Erythroblast (primary cell): ENCODE measurements around the gene CDC23.
"Not testable (repeated sequence)": the region's sequence is repeated elsewhere in the genome, so short reads cannot be mapped to it uniquely, and the experiment has no call there.

Source experiments
- DNase-seq, 2 experiments: peaks; one replicate each; lab custom pipeline; 2025; lab: John Stamatoyannopoulos, UW
- GATA1 ChIP-seq: IDR thresholded peaks from 2 replicates; pipeline ENCODE4 v1.6.1; 2011; ENCODE audit warnings: low read depth, mild to moderate bottlenecking, control low read depth, low read length, moderate library complexity
- POLR2A ChIP-seq: IDR thresholded peaks from 2 replicates; pipeline ENCODE4 v1.6.1; 2011; ENCODE audit warnings: mild to moderate bottlenecking, low read length

CDC23 gene

DNA sequence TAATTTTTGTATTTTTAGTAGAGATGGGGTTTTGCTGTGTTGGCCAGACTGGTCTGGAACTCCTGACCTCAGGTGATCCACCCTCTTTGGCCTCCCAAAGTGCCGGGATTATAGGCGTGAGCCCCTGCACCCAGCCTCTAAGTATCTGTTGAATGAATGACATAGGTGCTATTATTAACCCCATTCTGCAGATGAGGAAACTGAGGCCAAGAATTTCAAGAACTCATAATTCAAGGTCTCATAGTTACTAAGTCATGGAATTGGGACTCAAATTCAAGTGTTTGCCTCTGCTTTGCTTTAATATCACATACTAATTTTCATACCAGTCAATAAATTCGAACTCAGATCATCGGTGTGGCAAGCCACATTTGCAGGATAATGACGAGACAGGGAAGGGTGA is 32.3 kb downstream of the CDC23 start:
- DNase-seq: no peak
- no peak for TF ChIP-seq GATA1
- TF ChIP-seq POLR2A: no peak

DNA sequence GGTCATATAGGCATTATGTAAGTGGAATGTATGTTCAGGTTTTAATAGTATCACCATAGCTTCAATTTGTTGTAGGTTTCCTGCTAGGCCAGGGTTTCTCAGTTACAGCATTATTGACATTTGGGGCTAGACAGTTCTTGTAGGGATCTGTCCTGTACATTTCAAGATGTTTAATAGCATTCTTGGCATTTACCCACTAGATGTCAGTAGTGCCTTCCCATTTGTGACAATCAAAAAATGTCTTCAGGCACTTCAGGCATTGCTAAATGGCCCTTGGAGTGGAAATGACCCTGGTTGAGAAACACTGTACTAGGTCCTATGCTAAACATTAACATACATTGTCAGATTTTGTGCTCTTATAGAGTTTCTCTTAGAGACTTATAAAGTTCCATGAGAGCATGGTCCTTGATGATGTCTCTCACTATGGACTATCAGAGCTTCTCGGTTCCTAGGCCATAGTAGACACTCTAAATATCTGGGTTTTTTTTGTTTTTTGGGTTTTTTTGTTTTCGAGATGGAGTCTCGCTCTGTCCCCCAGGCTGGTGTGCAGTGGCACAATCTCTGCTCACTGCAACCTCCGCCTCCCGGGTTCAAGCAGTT is 32.8 kb downstream of the CDC23 start:
- TF ChIP-seq POLR2A (no peak), GATA1 (no peak)
- peak; percentile 84 for DNase-seq

- peak; percentile 71 to 72 for DNase-seq
- no peak for TF ChIP-seq POLR2A
- TF ChIP-seq GATA1: no peak
Measured at GRCh38 chr5:138179277-138179857, 33.8 kb downstream of the CDC23 start.

DNA sequence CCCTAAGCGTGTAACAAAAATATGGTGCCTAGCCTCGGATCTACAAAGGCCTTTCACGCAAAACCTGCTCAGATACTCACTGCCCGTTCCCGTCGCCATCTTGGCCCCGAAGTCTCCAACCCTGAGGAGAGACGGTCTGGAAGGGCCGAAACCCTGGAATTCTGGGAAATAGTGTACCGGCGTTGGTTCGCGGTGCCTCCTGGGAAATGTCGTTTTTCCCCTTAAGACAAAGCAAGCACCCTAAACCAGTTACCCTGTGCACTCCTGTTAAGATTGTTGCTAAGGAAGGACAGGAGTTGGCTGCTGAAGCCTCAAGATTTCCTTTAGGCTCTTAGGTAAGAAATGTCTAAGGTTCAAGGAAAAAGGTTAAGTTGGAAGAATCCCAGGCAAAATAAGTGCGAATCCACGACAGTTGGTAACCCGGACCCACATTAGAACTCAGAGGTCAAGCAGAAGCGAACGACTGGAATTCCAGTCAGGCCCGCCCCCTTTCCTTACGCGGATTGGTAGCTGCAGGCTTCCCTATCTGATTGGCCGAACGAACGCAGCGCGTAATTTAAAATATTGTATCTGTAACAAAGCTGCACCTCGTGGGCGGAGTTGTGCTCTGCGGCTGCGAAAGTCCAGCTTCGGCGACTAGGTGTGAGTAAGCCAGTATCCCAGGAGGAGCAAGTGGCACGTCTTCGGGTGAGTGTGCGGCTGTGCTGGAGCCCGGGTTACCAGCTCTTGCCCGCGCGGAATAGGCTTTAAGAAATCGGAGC is 34.4 kb downstream of the CDC23 start, which contains the start of the genes BRD8 and KIF20A:
Gene BRD8 (minus strand): TSS at position 115 of the 761 bp plus-strand sequence. CDS start 16 bp downstream, at position 99.
Gene KIF20A (plus strand): TSS at position 597 of the 761 bp plus-strand sequence. CDS start 569 bp downstream, outside the sequence.
- peak; percentile 86 for TF ChIP-seq POLR2A
- no peak for TF ChIP-seq GATA1
- DNase-seq: peak; percentile 96 to 98

DNA sequence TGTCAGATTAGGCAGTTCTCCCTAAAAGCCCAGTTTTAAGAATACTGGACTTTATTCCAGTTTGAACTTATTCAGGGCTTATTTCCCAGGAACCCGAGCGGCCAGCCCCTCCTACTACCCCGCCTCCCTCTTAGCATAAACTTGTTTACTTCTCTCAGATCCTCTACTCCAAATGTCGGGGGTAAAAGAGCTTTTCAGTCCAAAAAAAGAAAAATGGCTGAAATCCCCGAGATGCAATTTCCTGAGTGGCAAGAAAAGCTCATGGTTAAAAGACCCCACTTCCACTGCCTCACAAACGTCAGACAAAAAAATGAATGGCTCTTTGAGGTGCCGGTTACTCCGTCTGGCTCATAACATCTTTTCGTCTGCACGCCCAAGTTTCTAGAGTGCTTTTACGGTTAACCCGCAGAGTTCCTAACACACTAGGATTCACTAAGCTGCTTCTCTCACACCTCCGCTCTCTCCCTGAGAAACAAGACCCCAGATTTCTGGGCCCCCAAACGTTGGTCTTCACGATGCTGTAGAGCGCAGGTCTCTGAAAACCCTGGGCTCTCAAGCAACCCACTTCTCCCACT is 35.1 kb downstream of the CDC23 start:
- TF ChIP-seq POLR2A: no peak
- no peak for TF ChIP-seq GATA1
- DNase-seq: peak; percentile 66 to 75

- no peak for DNase-seq
- TF ChIP-seq GATA1 (no peak), POLR2A (no peak)
Measured at GRCh38 chr5:138170299-138170698, 42.8 kb downstream of the CDC23 start.

GRCh38 chr5:138169124-138169523 is 44.0 kb downstream of the CDC23 start:
- TF ChIP-seq POLR2A: no peak
- no peak for TF ChIP-seq GATA1
- no peak for DNase-seq

DNA sequence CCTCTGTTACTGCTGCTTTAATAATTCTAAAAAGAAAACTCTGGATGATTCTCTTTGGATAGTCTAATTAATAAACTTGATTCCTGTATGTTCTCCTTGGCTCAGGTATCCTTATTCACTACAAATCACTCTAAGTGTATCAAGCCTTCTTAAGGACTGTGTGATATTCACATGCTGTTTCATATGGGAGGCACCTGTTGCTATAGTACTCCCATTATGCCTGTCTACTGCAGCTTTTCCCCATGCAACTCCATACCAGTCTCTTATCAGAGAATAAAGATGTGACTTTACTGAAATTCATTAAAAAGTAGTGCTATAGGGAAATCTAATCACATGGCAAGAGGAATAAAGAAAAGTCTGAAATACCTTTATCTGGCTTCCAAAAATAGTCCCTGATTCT is 49.4 kb downstream of the CDC23 start:
- TF ChIP-seq GATA1 (no peak), POLR2A (no peak)

GRCh38 chr5:138160706-138161105 is 52.4 kb downstream of the CDC23 start:
- no peak for DNase-seq
- TF ChIP-seq POLR2A: no peak
- no peak for TF ChIP-seq GATA1

More for the DNA sequence above, 49.4 kb downstream of the CDC23 start:
- no peak for DNase-seq

DNA sequence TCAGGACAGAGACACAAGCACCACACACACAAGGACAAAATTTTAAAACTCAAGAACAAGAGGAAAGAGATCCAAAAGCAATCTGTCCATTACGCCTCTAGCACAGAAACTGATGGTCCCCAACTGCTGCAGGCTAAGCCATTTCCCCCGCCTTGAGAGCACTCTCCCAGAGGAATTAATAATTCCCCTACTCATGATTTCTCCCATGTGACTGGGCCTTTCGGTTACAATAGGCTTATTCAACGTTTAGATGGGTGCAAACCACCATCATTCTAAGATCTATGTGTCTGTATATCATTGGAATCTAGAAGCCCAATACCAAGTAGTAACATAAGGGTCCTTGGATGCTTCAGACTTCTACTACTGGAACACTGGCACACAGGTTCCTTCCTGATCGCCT is 53.5 kb downstream of the CDC23 start:
- no peak for DNase-seq
- TF ChIP-seq POLR2A (no peak), GATA1 (no peak)

GRCh38 chr5:138157626-138158025 is 55.5 kb downstream of the CDC23 start:
- TF ChIP-seq GATA1 (no peak), POLR2A (no peak)
- DNase-seq: no peak

DNA sequence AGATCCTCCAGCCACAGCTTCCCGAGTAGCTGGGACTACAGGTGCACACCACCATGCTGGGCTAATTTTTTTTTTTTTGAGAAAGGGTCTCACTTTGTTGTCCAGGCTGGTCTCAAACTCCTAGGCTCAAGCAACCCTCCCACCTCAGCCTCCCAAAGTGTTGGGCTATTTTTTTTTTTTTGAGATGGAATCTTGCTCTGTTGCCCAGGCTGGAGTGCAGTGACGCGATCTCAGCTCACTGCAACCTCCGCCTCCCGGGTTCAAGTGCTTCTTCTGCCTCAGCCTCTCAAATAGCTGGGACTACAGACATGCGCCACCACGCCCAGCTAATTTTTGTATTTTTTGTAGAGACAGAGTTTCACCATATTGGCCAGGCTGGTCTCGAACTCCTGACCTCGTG is 57.1 kb downstream of the CDC23 start:
- not testable (repeated sequence) for DNase-seq

GRCh38 chr5:138149530-138149929 is 63.6 kb downstream of the CDC23 start:
- TF ChIP-seq GATA1 (no peak), POLR2A (no peak)
- no peak for DNase-seq

GRCh38 chr5:138148811-138149210 is 64.3 kb downstream of the CDC23 start:
- peak in 1 of 2 experiments; percentile 27 for DNase-seq
- no peak for TF ChIP-seq POLR2A
- TF ChIP-seq GATA1: no peak

DNA sequence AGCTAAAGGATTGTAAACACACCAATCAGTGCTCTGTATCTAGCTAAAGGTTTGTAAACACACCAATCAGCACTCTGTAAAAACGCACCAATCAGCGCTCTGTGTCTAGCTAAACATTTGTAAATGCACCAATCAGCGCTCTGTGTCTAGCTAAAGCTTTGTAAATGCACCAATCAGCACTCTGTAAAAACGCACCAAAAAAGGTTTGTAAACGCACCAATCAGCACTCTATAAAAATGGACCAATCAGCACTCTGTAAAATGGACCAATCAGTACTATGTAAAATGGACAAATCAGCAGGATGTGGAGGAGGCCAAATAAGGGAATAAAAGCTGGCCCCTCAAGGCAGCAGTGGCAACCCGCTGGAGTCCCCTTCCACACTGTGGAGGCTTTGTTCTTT is 69.5 kb downstream of the CDC23 start:
- not testable (repeated sequence) for DNase-seq
